ENCODE measurements around the gene MEIOSIN. TPM values are rescaled to one million over a fixed set of nuclear protein-coding genes. Genes with fewer than 3 reads are reported as not detected.

Gene MEIOSIN
- total RNA-seq, 1 donor from 2014 or later = not detected

DNA sequence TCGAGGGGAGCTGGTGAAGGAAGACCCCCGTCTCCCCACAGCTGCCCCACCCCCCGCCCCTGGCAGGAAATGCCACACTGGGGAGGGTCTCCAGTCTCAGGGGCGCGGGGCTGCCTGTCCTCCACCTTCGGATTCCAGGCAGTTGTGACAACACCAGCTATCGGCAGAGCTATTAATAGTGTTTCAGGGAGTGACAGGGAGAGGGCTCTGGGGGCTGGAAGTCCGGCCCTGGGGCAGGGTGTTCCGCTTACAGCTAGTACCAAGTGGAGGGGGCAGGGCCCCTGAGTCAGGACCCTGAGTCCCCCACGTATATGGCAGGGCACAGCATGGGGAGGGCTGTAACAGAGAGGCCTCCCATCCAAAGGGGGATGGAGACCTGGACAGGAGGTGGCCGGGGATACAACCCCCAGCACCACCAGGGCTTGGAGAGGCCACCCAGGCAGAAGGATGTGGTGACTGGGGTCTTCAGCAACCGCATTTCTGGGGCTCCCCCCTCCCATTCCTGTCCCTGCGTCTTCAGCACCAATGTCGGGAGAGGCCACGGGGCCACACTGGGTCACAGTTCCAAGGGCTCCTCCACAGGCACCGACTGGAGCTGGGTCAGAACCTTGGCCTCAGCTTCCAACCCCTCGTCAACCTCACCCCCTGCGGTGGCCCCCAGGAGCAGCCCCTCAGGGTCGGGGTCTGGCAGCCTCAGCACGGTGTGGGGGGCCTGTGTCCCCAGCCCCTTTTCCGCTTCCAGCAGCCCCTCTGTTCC is 31.9 kb downstream of the MEIOSIN start:
- Mint-ChIP-seq H3K9me3 (ENCODE audit: low read depth) (no peaks in the 10 kb centered on the region), H3K4me1 (ENCODE audit: low read depth) (peaks cover 21% of the 10 kb centered on the region), H3K36me3 (ENCODE audit: low read depth) (no peaks in the 10 kb centered on the region), H3K27ac (ENCODE audit: unreplicated experiment) (peak overlapping the region; percentile 59), H3K4me3 (ENCODE audit: unreplicated experiment) (peak overlapping the region; percentile 51), H3K27me3 (ENCODE audit: low read depth) (no peaks in the 10 kb centered on the region)
- TF ChIP-seq CTCF (IDR thresholded peaks at IDR 0.05) = peak; percentile 4
- DNase-seq (ENCODE audit: low spot score) = no peak

GRCh38 chr19:45765702-45766295 is 32.6 kb downstream of the MEIOSIN start:
- no peak for TF ChIP-seq CTCF (IDR thresholded peaks at IDR 0.05)
- Mint-ChIP-seq H3K4me1 (ENCODE audit: low read depth) (peaks cover 25% of the 10 kb centered on the region), H3K27ac (ENCODE audit: unreplicated experiment) (no peak overlapping the region), H3K4me3 (ENCODE audit: unreplicated experiment) (peak overlapping the region; percentile 45), H3K36me3 (ENCODE audit: low read depth) (no peaks in the 10 kb centered on the region), H3K9me3 (ENCODE audit: low read depth) (no peaks in the 10 kb centered on the region), H3K27me3 (ENCODE audit: low read depth) (no peaks in the 10 kb centered on the region)
- no peak for DNase-seq (ENCODE audit: low spot score)

DNA sequence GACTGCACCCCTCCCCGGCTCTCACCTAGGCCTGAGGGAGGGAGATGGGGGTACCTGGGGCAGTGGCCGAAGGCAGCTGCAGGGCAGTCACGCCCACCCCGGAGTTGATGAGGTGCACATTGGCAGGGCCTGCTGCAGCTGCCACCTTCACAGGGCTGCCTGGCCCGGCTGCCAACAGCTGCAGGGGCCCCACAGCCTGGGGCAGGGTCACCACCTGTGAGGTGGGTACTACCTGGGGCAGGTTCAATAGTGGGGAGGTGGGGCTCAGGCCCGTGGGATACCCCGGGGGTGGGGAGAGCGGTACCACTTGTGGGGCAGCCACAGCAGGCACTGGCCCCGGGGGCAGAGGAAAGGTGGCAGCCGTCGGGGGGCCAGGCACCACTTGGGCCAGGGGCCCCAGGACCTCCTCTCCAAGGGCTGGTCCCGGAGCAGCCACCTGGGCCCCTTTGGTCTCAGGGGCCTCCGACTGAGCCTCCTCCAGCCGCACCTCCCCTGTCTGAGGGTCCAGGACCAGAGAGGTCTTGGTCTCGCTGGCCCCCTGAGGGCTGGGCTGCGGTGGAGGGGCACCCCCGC is 33.1 kb downstream of the MEIOSIN start:
- TF ChIP-seq CTCF (IDR thresholded peaks at IDR 0.05) = no peak
- Mint-ChIP-seq H3K27me3 (ENCODE audit: low read depth) (no peaks in the 10 kb centered on the region), H3K27ac (ENCODE audit: unreplicated experiment) (no peak overlapping the region), H3K9me3 (ENCODE audit: low read depth) (no peaks in the 10 kb centered on the region), H3K36me3 (ENCODE audit: low read depth) (peaks cover 3% of the 10 kb centered on the region), H3K4me1 (ENCODE audit: low read depth) (peaks cover 30% of the 10 kb centered on the region), H3K4me3 (ENCODE audit: unreplicated experiment) (peak overlapping the region; percentile 79)
- DNase-seq (ENCODE audit: low spot score) = no peak

- no peaks in the 10 kb centered on the region for H3K27me3 Mint-ChIP-seq (ENCODE audit: low read depth)
- no peak for TF ChIP-seq CTCF (IDR thresholded peaks at IDR 0.05)
- no peaks in the 10 kb centered on the region for H3K9me3 Mint-ChIP-seq (ENCODE audit: low read depth)
- peaks cover 3% of the 10 kb centered on the region for H3K36me3 Mint-ChIP-seq (ENCODE audit: low read depth)
- peak overlapping the region; percentile 92 for H3K27ac Mint-ChIP-seq (ENCODE audit: unreplicated experiment)
- H3K4me1 Mint-ChIP-seq (ENCODE audit: low read depth) = peaks cover 31% of the 10 kb centered on the region
- no peak for DNase-seq (ENCODE audit: low spot score)
- peak overlapping the region; percentile 79 for H3K4me3 Mint-ChIP-seq (ENCODE audit: unreplicated experiment)
Observed at GRCh38 chr19:45766869-45767346, 33.7 kb downstream of the MEIOSIN start.

- no peak for TF ChIP-seq CTCF (IDR thresholded peaks at IDR 0.05)
Observed at GRCh38 chr19:45767410-45767880, 34.2 kb downstream of the MEIOSIN start.

More at GRCh38 chr19:45767410-45767880, 34.2 kb downstream of the MEIOSIN start:
- no peak for DNase-seq (ENCODE audit: low spot score)
- Mint-ChIP-seq H3K9me3 (ENCODE audit: low read depth) (no peaks in the 10 kb centered on the region), H3K27ac (ENCODE audit: unreplicated experiment) (peak overlapping the region; percentile 92), H3K4me1 (ENCODE audit: low read depth) (peaks cover 37% of the 10 kb centered on the region), H3K36me3 (ENCODE audit: low read depth) (peaks cover 3% of the 10 kb centered on the region), H3K27me3 (ENCODE audit: low read depth) (no peaks in the 10 kb centered on the region), H3K4me3 (ENCODE audit: unreplicated experiment) (peak overlapping the region; percentile 79)

Data from chondrocyte (in vitro differentiated cells).